GM12801 (cell line): ENCODE results near the gene PIM2.

Experiments
- CTCF ChIP-seq: IDR thresholded peaks from one replicate; pipeline ENCODE4 v1.5.1; 2011; ENCODE audit warnings: control low read depth; ENCODE audit not compliant: insufficient read length; ENCODE audit errors: extremely low read depth

The PIM2 gene

GRCh38 chrX:48918643-48919340, at the start of gene PIM2:
PIM2 (minus strand) TSS chrX:48919024; CDS start chrX:48918834, 190 bp downstream.
- TF ChIP-seq CTCF = no peak

- TF ChIP-seq CTCF = no peak
Observed at GRCh38 chrX:48968377-48968776, 49.6 kb upstream of the PIM2 start.

- no peak for TF ChIP-seq CTCF
Observed at GRCh38 chrX:48966796-48967579, 48.2 kb upstream of the PIM2 start.

- no peak for TF ChIP-seq CTCF
Observed at GRCh38 chrX:48965959-48966358, 47.1 kb upstream of the PIM2 start.

GRCh38 chrX:48961585-48962091, 42.8 kb upstream of the PIM2 start:
- no peak for TF ChIP-seq CTCF

GRCh38 chrX:48960291-48960690, 41.5 kb upstream of the PIM2 start:
- TF ChIP-seq CTCF = no peak

- TF ChIP-seq CTCF = no peak
Observed at GRCh38 chrX:48958635-48959094, 39.8 kb upstream of the PIM2 start.
